T-helper 17 cell (primary cell): Measurements from ENCODE around the gene TNFRSF25. TPM values are rescaled to one million over a fixed set of nuclear protein-coding genes. Genes with fewer than 3 reads are reported as not detected.

ENCODE experiments used
- ATAC-seq: fragments of 150-1000 bp; cut with Tn5 transposase; 2 replicates; pipeline ENCODE4 v1.10.0; 2021; ENCODE audit warnings: mild to moderate bottlenecking, moderate library complexity
- DNase-seq, 3 donors: peaks; one replicate each; pipeline versions ENCODE4 v3.0.0 to v3.0.0-alpha.2; 2020 to 2021
- H3K9me3 ChIP-seq: one replicate; pipeline ENCODE4 v1.7.0; 2013; ENCODE audit warnings: low read length, mild to moderate bottlenecking; ENCODE audit not compliant: control insufficient read depth, poor library complexity, severe bottlenecking
- H3K27ac Mint-ChIP-seq: one replicate; pipeline ENCODE4 v1.8.0; 2022; ENCODE audit warnings: mild to moderate bottlenecking, moderate library complexity, mixed read lengths
- H3K27me3 Mint-ChIP-seq: one replicate; pipeline ENCODE4 v1.8.0; 2022; ENCODE audit warnings: mixed read lengths
- H3K36me3 Mint-ChIP-seq: one replicate; pipeline ENCODE4 v1.8.0; 2022; ENCODE audit warnings: low read depth, mixed read lengths
- H3K4me1 Mint-ChIP-seq: one replicate; pipeline ENCODE4 v1.8.0; 2022; ENCODE audit warnings: mild to moderate bottlenecking, mixed read lengths
- H3K4me3 Mint-ChIP-seq: one replicate; pipeline ENCODE4 v1.8.0; 2022; ENCODE audit warnings: mild to moderate bottlenecking, moderate library complexity, mixed read lengths
- total RNA-seq, 4 donors: library from RNA in 2 of 4; stranded (reverse) in 2 of 4; gene quantifications; one replicate each; pipeline ENCODE4 v1.2.3 and lab custom pipeline; 2022 to 2026

Gene TNFRSF25
- total RNA-seq, 2 donors from 2014 or later = 393 to 433 TPM

DNA sequence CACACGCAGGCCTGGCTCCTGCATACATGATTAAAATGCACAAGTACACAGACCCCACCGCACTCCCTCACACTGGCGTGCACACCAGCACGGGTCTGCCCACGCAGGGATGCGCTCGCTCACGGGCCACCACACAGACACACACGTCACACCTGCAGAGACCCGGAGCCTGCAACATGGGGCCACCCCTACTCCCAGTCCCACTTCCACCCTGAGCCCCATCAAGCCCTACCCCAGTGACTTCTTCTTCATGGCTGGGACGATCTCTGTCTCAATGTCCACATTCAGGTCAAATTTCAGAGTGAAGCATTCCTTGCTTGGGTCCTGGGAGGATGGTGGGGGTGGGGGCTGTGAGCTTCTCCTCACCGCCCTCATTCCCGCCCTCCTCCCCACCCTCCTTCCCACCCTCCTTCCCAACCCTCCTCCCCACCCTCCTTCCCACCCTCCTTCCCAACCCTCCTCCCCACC is 8.9 kb upstream of the TNFRSF25 start:
- Mint-ChIP-seq H3K4me3 (no peak overlapping the region), H3K27ac (no peak overlapping the region), H3K27me3 (no peaks in the 10 kb centered on the region), H3K36me3 (no peaks in the 10 kb centered on the region), H3K4me1 (peaks cover 9% of the 10 kb centered on the region)
- no peak for DNase-seq
- no peak for ATAC-seq
- no peaks in the 10 kb centered on the region for H3K9me3 ChIP-seq

DNA sequence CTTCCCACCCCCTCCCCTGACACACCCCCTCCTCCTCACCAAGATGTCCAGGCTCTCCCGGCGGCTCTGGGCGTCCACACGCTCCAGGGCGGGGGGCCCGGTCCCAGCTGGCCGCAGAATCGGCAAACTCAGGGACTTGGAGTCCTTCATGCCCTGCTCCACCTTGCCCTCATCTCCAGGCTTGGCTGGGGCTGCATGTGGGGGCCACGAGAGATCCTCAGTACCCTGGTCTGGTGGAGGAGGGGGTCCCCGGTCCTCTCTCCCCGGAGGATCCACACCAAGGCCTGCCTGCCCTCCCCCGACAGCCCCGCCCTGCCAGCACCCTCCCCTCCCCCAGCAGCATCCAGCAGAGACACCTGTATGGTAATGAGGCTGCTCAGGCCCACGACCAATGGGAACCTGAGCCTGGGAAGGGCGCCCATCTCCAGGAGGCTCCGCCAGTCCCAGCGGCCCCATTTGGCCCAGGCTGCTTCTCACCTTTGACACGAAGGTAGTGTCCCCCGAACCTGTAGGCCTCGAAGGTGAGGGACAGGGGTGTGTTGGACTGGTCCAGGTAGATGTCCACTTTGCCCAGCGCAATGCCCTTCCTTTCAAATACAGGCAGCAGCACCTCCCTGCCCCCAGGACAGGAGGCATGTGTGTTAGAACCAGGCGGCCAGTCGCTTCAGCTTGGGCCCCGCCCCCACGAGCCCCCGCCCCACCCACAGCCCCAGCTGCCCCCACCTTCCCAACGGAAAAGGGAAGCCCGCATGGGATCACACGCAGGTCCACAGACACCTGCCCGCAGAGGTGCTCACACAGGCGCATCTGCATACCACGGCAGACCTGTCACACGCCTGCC is 8.2 kb upstream of the TNFRSF25 start:
- Mint-ChIP-seq H3K27me3 (no peaks in the 10 kb centered on the region), H3K27ac (no peak overlapping the region), H3K36me3 (no peaks in the 10 kb centered on the region), H3K4me3 (no peak overlapping the region), H3K4me1 (peaks cover 9% of the 10 kb centered on the region)
- H3K9me3 ChIP-seq = no peaks in the 10 kb centered on the region
- ATAC-seq (no peak), DNase-seq (no peak)

DNA sequence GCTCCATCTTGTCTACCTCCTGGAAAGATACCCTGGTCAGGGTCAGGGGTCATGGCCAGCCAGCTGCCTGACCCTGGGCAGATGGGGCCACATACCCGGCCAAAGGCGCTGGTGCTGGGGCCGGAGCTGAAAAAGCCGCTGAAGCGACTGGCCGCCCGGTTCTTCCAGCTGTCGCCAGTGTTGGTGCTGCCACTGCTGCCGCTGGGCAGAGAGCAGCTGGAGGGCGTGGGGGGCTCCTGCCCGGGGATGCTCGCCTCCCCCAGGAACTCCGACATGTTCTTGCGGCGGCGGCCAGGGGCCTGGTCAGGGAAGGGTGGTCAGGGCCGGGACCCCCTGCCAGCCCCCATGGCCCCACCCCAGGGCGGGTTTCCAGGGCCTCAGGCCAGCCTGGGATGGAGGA is 7.2 kb upstream of the TNFRSF25 start:
- ATAC-seq (no peak), DNase-seq (no peak)
- Mint-ChIP-seq H3K4me1 (peaks cover 9% of the 10 kb centered on the region), H3K27ac (no peak overlapping the region), H3K4me3 (no peak overlapping the region), H3K27me3 (no peaks in the 10 kb centered on the region), H3K36me3 (no peaks in the 10 kb centered on the region)
- H3K9me3 ChIP-seq = no peaks in the 10 kb centered on the region

DNA sequence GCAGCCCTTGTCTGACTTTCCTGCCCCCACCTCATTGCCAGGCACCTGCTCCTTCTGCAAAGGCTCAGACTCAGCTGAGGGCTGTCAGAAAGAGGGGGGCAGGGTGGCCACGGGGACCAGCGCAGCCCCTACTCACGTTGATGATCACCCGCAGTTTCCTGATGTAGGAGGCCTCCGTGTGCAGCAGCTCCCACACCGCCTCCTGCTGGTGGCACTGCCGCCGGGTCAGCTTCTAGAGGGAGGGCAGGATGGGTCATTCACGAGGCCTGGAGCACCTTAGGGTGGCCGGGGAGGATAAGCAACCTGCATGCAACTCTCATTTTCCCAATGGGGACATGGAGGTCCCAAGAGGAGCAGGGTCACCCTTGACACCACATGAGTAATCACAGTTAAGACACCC is 6.4 kb upstream of the TNFRSF25 start:
- ATAC-seq (no peak), DNase-seq (no peak)
- Mint-ChIP-seq H3K27me3 (no peaks in the 10 kb centered on the region), H3K4me1 (peaks cover 11% of the 10 kb centered on the region), H3K27ac (no peak overlapping the region), H3K4me3 (no peak overlapping the region), H3K36me3 (no peaks in the 10 kb centered on the region)
- H3K9me3 ChIP-seq = no peaks in the 10 kb centered on the region

DNA sequence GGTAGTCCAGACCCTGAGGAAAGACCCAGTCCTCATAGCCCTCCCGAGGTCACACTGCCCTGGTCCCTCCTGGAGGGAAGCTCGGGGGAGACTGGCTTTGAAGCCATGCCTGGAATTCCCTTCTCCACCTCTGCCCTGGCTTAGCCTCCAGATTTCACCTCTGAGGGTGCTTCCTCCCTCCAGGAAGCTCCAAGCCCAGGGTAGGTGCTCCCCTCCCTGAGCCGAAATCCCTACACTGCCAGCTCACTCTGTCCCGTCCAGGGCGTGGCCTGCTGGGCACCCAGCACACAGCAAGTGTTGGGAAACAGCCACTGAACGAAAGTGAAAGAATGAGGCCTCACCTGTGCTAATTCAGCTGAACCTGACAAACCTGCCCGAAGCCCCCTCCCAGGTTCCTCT is 6.0 kb upstream of the TNFRSF25 start:
- no peak for DNase-seq
- H3K4me3 Mint-ChIP-seq = no peak overlapping the region
- H3K36me3 Mint-ChIP-seq = no peaks in the 10 kb centered on the region
- no peaks in the 10 kb centered on the region for H3K9me3 ChIP-seq
- no peak for ATAC-seq
- no peak overlapping the region for H3K27ac Mint-ChIP-seq
- H3K27me3 Mint-ChIP-seq = no peaks in the 10 kb centered on the region
- H3K4me1 Mint-ChIP-seq = peaks cover 11% of the 10 kb centered on the region

DNA sequence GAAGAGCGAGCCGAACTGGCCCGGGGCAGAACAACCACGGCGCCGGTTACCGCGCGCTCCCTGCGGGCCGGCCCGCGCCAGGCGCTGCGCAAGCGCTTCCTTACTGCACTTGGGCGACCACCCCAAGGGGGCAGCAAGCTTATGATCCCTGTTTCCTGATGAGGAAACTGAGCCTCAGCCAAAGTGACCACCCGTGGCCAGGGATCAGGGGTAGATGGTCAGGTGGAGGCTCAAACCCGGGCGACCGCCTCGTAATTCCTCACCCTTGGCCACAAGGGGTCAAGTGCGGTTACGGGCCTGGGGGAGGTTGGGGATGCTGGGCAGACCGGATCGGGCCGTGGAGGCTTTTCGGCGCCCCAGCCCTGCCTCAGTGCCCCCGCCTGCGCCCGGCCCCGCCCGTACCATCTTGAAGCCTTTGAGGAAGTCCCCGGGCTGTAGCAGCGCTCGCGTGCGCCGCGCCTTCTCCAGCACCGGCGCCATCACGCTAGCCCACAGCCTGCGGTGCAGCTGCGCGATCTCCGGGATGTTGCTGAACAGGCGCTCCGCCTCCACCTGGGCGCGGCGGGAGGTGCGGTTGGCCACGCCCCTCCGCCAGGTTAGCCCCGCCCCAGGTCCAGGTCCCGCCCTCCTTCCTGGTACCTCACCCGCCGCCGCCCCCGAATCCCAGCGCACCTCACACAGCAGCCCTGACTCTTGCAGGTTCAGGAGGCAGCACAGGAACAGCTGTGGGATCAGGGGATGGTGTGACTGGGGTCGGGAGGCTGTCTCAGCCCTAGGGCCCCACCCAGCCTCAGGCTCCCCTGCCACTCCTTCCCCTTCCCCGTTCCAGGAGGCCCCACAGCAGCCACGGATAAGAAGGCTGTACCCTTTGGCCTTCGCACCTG is 5.4 kb upstream of the TNFRSF25 start:
- Mint-ChIP-seq H3K4me3 (no peak overlapping the region), H3K27me3 (no peaks in the 10 kb centered on the region), H3K27ac (no peak overlapping the region), H3K4me1 (peaks cover 11% of the 10 kb centered on the region), H3K36me3 (no peaks in the 10 kb centered on the region)
- no peaks in the 10 kb centered on the region for H3K9me3 ChIP-seq
- ATAC-seq (no peak), DNase-seq (no peak)

DNA sequence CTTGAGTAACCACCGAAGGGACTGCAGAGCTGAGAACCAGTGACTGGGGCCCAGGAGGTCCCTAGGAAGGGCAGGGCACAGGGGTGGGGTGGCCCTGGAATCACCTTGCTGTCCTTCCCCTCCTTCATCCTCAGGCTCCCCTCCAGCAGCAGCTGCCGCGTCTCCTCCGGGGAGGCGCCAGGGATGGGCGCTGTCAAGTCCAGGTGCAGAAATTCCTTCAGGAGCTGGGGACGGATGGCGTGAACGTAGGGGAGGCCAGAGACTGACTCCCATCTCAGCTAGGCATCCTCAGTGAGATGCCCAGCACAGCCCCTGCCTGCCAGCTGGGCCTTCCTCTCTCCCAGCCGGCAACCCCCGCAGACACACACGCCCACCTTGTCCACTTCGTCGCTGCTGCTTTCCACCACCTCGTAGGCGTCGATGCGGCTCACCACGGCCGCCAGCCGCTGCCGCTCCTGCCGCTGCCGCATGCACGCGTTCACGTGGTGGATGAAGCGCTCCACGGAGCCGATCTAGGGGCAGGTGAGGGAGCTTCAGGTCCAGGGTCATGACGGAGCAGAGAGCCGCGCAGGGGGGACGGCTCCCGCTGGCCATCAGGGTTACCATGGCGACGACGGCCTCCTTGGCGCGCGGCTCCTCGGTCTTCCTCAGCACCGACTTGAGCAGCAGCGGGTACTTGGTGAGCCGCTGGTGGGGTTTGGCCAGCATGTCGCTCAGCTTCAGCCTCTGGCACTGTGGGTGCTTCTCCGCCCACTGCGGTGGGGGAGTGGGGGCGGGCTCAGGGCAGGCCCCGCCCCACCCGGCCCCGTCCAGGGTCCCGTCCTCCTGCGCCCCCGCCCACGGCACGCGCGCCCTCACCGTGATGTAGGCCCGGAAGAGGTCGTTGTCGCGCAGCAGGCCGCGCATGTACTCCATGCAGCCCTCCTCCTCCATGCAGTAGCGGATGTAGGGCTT is 4.4 kb upstream of the TNFRSF25 start:
- Mint-ChIP-seq H3K27me3 (no peaks in the 10 kb centered on the region), H3K4me3 (no peak overlapping the region), H3K27ac (peak overlapping the region; percentile 56), H3K4me1 (peaks cover 6% of the 10 kb centered on the region), H3K36me3 (peaks cover under 1% of the 10 kb centered on the region)
- DNase-seq (no peak), ATAC-seq (no peak)
- no peaks in the 10 kb centered on the region for H3K9me3 ChIP-seq

DNA sequence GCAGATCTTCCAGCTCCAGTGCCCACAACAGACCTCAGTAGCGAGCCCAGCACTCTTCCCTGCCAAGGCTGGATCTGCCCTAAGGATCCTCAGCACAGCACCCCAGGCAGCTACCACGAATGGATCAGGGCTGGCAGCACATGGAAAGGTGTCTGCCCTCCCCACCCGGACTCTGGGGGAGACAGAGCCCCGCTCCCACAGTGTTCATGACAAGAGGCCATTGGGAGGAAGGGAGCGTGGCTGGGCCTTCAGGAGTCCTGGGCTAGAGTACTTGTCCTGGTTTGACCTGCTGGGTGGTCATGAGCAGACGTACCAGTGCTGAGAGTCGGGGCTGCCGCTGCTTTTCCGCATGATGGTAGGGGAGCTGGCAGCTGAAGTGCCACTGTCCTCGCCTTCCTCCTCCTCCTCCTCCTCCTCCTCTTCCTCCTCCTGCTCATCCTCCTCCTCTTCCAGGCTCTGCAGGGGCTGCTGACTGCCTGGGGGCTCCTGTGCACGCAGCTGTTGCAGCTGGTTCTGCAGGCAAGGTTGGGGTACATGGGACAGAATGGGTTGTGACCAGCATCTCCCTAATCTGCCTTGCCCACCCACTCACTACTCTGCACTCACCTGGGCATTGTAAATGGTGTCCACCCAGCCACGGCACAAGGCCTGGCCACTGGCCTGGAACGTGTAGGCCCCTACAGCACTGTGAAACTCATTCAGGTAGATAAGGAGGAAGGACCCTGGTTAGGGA is 2.9 kb upstream of the TNFRSF25 start:
- H3K36me3 Mint-ChIP-seq = peaks cover 10% of the 10 kb centered on the region
- H3K9me3 ChIP-seq = no peaks in the 10 kb centered on the region
- DNase-seq = no peak
- peak overlapping the region; percentile 56 for H3K27ac Mint-ChIP-seq
- ATAC-seq = no peak
- no peak overlapping the region for H3K4me3 Mint-ChIP-seq
- H3K27me3 Mint-ChIP-seq = no peaks in the 10 kb centered on the region
- peaks cover 14% of the 10 kb centered on the region for H3K4me1 Mint-ChIP-seq

DNA sequence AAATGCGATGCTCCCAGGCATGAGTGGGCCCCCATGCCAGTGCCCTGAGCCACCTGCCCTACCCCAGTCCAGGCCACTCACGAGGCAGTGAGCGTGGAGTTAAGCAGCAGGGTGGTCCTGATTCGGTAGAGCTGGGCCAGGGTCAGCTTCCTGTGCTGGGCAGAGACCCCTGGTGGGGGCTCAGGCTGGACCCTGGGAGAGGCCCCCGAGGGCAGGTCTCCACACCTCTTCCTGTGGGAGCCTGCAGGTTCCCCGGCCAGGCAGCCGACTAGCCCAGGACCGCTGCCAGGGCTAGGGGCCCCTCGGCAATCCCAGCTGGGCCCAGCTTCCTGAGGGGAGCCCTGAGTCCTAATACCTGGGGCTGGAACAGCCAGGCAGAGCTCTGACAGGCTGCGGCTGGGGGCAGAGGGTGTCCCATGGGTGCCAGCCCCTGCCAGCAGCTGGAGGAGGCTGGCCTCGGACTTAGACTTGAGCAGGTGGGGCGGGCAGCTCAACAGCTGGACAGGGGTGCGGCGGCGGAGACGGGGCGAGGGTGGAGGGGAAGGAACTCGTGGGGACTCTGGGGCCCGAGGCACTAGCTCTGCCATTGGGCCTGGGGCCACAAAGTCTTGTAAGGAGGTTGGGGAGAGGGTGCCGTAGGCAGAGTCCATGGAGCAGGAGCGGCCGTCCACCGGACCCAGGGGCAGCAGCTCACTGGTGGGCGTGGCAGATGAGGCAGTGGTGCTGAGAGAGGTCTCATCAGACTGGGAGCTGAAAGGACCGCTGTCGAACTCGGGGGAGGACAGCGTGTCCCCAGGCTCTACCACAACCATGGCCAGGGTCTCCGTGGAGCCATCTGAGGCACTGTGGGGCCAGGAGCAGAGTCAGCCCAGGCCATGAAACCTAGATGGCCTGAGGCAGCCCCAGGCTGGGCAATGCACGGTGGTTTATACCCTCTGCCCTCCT is 2.0 kb upstream of the TNFRSF25 start:
- no peak overlapping the region for H3K4me3 Mint-ChIP-seq
- H3K27me3 Mint-ChIP-seq = no peaks in the 10 kb centered on the region
- DNase-seq = no peak
- no peak for ATAC-seq
- no peaks in the 10 kb centered on the region for H3K9me3 ChIP-seq
- H3K36me3 Mint-ChIP-seq = peaks cover 12% of the 10 kb centered on the region
- peaks cover 17% of the 10 kb centered on the region for H3K4me1 Mint-ChIP-seq
- H3K27ac Mint-ChIP-seq = peak overlapping the region; percentile 100

DNA sequence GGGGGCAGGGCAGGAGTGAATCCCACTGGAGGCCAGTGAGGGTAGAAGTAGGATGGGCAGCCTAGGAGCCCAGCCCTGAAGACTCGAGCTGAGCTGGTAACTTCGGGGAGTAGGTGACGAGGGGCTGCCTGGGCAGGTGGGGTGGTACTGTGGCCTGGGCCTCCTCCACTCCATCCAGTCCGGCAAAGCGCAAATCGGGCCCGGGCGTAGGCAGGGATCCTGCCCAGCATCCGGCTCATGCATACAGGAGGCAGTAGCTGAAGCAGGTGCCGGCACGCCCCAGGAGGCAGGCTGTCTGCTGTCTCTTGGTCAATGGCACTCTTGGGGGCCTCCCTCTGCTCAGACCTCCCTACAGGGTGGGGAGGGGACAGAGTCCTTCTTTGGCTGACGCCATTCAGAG is 1.3 kb upstream of the TNFRSF25 start:
- H3K4me1 Mint-ChIP-seq = peaks cover 23% of the 10 kb centered on the region
- H3K27ac Mint-ChIP-seq = peak overlapping the region; percentile 100
- ATAC-seq = no peak
- no peak overlapping the region for H3K4me3 Mint-ChIP-seq
- H3K27me3 Mint-ChIP-seq = no peaks in the 10 kb centered on the region
- H3K9me3 ChIP-seq = no peaks in the 10 kb centered on the region
- peaks cover 16% of the 10 kb centered on the region for H3K36me3 Mint-ChIP-seq
- DNase-seq = no peak

DNA sequence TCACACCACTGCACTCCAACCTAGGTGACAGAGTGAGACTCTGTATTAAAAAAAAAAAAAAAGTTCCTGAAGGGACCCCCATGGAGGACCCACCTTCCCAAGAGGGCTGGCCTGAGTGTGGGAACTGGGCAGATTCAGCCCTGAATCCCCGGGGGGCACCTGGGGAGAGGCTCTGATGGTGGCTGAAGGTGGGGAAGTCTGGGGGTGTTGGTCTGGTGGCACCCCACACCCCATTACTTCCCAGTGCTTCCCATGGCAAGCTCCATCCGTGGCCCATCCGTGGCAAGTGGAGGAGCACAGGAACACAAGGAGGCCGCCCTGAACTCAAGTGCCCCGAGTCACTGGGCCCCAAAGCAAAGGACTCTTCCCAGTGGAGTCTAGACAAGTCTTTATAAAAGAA is 778 bp upstream of the TNFRSF25 start:
- no peaks in the 10 kb centered on the region for H3K9me3 ChIP-seq
- Mint-ChIP-seq H3K27ac (peak overlapping the region; percentile 100), H3K27me3 (no peaks in the 10 kb centered on the region), H3K4me3 (peak overlapping the region; percentile 99), H3K4me1 (peaks cover 23% of the 10 kb centered on the region), H3K36me3 (peaks cover 17% of the 10 kb centered on the region)
- DNase-seq (no peak), ATAC-seq (no peak)
